ENCODE results near the gene PTPRK. TPM values are rescaled to one million over a fixed set of nuclear protein-coding genes. Genes with fewer than 3 reads are reported as not detected.

PTPRK gene
- total and polyA plus RNA-seq, 5 experiments from 2014 or later = 3.7 to 7.5 (median 6.3) TPM

DNA sequence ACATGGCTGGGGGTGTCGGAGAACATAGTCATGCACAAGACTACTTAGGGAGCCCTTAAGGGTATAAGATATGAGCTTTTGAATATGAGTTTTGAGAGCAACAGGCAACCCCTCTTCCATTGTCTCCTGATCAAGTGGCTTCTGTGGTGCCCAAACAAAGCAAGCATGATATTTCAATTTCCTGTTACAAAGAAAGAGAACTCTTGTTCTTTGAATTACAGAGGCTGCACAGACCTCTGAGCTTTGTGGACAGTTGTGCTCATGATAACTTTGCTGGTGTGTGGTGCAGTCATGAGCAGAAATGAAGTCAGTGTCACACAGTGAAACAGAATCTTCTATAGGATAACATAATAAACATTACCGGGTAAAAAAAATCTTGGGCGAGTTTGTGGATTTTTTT lies 552.7 kb downstream of the PTPRK start:
- Mint-ChIP-seq H3K27ac (peak overlapping the region; percentile 46 to 95 (median 90)), H3K27me3 (no peaks in the 10 kb centered on the region), H3K4me3 (peak overlapping the region; percentile 44 to 82 (median 72)), H3K36me3 (no peaks in the 10 kb centered on the region), H3K4me1 (peaks cover 26 to 55% (median 53%) of the 10 kb centered on the region in 4 donors), H3K9me3 (peaks cover 0 to 7% (median 2%) of the 10 kb centered on the region in 9 donors)
- ATAC-seq (peak; percentile 29 to 33), DNase-seq (peak in 3 of 10 donors; percentile 39 to 64 (median 61))
- POLR2A ChIA-PET = interaction anchor here (0.5 to 5.6 kb wide), 10 partner anchors 11 to 275 kb away, joined by 3 to 47 read pairs (median 5); partner anchors contain the start of gene THEMIS

DNA sequence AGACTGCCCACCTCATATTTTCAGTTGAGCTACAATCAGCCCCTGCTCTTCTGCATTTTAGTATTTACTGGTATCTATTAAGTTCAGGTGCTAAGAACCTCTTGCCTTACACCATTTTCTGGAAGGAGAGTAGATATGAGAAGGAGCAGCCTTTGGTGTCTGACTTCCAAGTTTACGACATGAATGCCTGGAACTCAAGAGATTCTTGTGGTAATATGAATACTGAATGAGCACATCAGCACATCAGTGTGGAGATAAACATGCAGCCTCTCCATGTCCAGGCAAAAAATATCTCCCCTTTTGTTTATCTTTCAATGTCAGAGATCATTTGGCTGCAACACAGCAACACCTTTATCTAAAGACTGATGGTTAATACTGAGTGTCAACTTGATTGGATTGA lies 553.8 kb downstream of the PTPRK start:
- Mint-ChIP-seq H3K27ac (peak overlapping the region in 5 of 10 donors; percentile 1 to 92 (median 72)), H3K9me3 (peaks cover 0 to 14% (median 3%) of the 10 kb centered on the region in 9 donors), H3K4me3 (peak overlapping the region in 2 of 10 donors; percentile 19 to 26), H3K27me3 (no peaks in the 10 kb centered on the region), H3K36me3 (peaks cover 0 to 3% (median 0%) of the 10 kb centered on the region in 3 donors), H3K4me1 (peaks cover 21 to 50% (median 44%) of the 10 kb centered on the region in 4 donors)
- ATAC-seq (no peak), DNase-seq (no peak)
- POLR2A ChIA-PET = interaction anchor here (1.1 to 5.6 kb wide), 2 partner anchors 14 to 34 kb away, joined by 3 to 47 read pairs; no protein-coding TSS in a partner anchor

DNA sequence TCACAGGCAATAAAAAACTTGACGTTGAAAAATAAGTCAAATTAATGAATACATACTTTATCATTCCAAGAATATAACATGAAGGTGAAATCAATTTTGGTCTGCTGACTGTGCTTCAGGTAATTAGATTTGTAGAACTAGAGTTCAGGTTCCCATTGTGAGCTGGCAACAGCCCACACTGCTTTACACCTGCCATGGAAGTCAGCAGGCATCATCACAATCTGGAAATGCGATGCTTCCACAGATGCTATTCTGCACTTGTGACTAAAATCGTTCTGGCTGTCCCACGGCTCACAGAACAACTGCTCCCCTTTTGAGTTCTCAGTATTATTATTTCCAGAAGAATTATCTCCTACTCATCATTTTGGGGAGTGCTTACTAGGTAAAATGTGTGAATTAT lies 556.9 kb downstream of the PTPRK start:
- POLR2A ChIA-PET = interaction anchor here (1.3 kb wide), 1 partner anchor 9 kb away, joined by 4 read pairs; no protein-coding TSS in a partner anchor
- Mint-ChIP-seq H3K27ac (no peak overlapping the region), H3K4me3 (no peak overlapping the region), H3K9me3 (peaks cover 0 to 23% (median 3%) of the 10 kb centered on the region in 9 donors), H3K27me3 (no peaks in the 10 kb centered on the region), H3K4me1 (peaks cover 20 to 39% (median 31%) of the 10 kb centered on the region in 4 donors), H3K36me3 (peaks cover 0 to 9% (median 5%) of the 10 kb centered on the region in 3 donors)
- DNase-seq (no peak), ATAC-seq (no peak)

DNA sequence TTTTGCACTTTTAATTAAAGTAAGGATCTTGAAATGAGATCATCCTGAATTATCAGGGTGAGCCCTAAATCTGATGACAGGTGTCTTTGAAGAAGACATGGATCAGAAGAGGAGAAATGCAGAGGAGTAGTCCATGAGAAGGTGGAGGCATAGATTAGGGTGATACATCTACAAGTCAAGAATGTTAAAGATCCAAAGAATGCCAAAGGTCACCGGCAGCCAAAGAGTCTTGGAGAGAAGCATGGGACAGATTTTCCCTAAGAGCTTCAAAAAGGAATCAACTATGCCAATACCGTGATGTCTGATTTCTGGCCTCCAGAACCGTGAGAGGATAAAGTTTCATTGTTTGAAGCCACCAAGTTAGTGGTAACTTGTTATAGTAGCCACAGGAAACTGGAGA lies 560.5 kb downstream of the PTPRK start:
- ATAC-seq = no peak
- no peaks in the 10 kb centered on the region for H3K27me3 Mint-ChIP-seq
- H3K36me3 Mint-ChIP-seq = peaks cover 0 to 9% (median 7%) of the 10 kb centered on the region in 3 donors
- H3K9me3 Mint-ChIP-seq = peaks cover 0 to 23% (median 3%) of the 10 kb centered on the region in 9 donors
- no peak for DNase-seq
- H3K4me3 Mint-ChIP-seq = no peak overlapping the region
- H3K4me1 Mint-ChIP-seq = peaks cover 13 to 36% (median 24%) of the 10 kb centered on the region in 4 donors
- POLR2A ChIA-PET = interaction anchor here (1.1 kb wide), 1 partner anchor 36 kb away, joined by 3 read pairs; no protein-coding TSS in a partner anchor
- H3K27ac Mint-ChIP-seq = peak overlapping the region in 1 of 10 donors; percentile 71

DNA sequence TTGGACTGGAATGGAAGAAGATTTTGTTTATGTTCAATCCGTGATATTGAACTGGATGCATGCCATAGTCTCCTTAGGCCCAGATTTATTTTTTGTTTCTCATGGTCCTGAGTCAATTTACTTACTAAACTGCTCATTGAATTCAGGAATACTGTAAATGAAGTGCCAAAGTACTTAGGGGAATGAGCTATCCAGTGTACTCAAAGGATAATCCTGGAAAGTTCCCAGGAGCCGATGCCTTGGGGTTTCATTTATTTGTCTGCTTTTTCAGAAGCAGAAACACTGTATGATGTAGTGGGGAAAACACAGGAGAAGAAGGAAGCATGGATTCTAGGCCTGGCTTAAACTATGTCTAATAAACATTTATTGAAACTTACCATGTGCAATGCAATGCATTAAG lies 563.4 kb downstream of the PTPRK start:
- ATAC-seq (no peak), DNase-seq (no peak)
- no peaks in the 10 kb centered on the region for H3K27me3 Mint-ChIP-seq
- no peak overlapping the region for H3K4me3 Mint-ChIP-seq
- peaks cover 21 to 56% (median 38%) of the 10 kb centered on the region in 4 donors for H3K4me1 Mint-ChIP-seq
- H3K36me3 Mint-ChIP-seq = peaks cover 0 to 9% (median 7%) of the 10 kb centered on the region in 3 donors
- peaks cover 0 to 12% (median 2%) of the 10 kb centered on the region in 9 donors for H3K9me3 Mint-ChIP-seq
- POLR2A ChIA-PET = interaction anchor here (0.8 to 10.0 kb wide), 3 partner anchors 9 to 18 kb away, joined by 3 to 102 read pairs (median 3); no protein-coding TSS in a partner anchor
- H3K27ac Mint-ChIP-seq = no peak overlapping the region

DNA sequence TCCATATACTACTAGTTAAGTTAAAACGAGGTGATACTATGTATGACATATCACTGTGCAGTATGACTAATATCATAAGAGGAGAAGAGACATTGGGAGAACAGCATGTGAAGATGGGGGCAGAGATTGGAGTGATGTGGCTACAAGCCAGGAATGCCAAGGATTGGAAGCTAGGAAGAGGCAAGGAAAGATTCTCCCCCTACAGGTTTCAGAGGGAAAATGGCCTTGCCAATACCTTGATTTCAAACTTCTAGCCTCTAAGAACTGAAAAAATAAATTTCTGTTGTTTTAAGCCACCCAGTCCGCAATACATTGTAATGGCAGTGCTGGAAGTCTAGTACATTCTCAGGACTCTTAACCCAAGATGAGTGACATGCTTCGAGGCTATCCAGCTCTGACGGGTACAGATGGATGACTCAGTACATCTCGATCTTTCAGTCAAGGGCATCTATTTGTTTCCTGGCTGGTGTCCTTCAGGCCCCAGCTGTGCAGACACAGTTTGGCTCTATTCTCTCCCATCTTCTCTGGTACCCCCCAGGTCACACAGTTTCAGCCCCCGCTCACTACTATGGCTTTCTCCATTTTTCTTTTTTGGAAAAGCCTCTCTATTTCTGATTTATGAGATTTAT lies 564.0 kb downstream of the PTPRK start:
- Mint-ChIP-seq H3K36me3 (peaks cover 0 to 7% (median 5%) of the 10 kb centered on the region in 3 donors), H3K27me3 (no peaks in the 10 kb centered on the region), H3K4me1 (peaks cover 25 to 61% (median 44%) of the 10 kb centered on the region in 4 donors), H3K4me3 (no peak overlapping the region), H3K27ac (peak overlapping the region in 4 of 10 donors; percentile 10 to 66 (median 32)), H3K9me3 (peaks cover 0 to 6% (median 0%) of the 10 kb centered on the region in 9 donors)
- POLR2A ChIA-PET = interaction anchor here (0.8 to 10.0 kb wide), 5 partner anchors 9 to 56 kb away, joined by 3 to 102 read pairs (median 3); partner anchors contain the start of gene THEMIS
- ATAC-seq (no peak), DNase-seq (no peak)

DNA sequence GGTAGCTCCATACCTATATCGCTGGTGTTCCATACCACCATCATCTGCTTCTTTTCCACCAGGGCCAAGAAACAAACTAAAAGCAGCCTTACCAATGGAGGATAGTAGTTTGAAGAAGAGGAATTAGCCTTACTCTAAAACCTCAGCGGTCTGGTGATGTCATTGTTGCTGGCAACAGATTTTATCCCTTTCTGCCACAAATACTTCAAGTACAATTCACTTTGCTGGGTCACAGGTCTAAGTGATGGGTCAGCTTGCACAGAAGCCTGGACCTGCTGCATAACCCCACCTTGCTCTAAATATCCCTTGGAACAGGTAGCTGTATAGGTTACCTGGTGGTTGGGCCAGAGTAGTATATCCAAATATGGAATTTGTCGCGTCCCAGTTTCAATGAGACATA lies 566.3 kb downstream of the PTPRK start:
- DNase-seq = no peak
- Mint-ChIP-seq H3K36me3 (peaks cover 0 to 5% (median under 1%) of the 10 kb centered on the region in 3 donors), H3K27me3 (no peaks in the 10 kb centered on the region), H3K4me3 (peak overlapping the region in 2 of 10 donors; percentile 38 to 55), H3K27ac (peak overlapping the region in 7 of 10 donors; percentile 27 to 85 (median 47)), H3K4me1 (peaks cover 33 to 77% (median 66%) of the 10 kb centered on the region in 4 donors), H3K9me3 (peaks cover 0 to 2% (median 0%) of the 10 kb centered on the region in 9 donors)
- POLR2A ChIA-PET = interaction anchor here (0.9 to 10.0 kb wide), 6 partner anchors 10 to 28 kb away, joined by 3 to 102 read pairs (median 4); no protein-coding TSS in a partner anchor
- no peak for ATAC-seq

DNA sequence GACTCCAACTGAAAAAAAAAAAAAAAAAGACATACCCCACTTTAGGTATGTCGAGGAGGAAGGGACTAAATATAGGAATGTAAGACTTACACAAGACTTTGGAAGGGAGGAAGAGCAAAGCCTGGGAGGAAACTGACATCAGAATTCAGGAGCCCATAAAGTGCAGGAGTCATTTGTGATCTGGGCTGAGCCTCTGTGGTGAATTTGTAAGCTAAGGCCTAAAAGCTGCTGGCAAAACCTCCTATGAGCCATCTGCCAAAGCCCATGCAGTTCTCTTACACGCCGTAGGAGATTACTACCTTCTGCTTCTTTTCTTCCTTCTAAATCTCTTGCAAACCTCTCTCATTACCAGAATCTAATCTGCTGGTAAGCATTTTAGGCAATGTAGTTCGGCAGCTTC lies 567.6 kb downstream of the PTPRK start:
- H3K4me1 Mint-ChIP-seq = peaks cover 35 to 87% (median 69%) of the 10 kb centered on the region in 4 donors
- H3K36me3 Mint-ChIP-seq = peaks cover 0 to 3% (median 0%) of the 10 kb centered on the region in 3 donors
- ATAC-seq (no peak), DNase-seq (no peak)
- peak overlapping the region in 9 of 10 donors; percentile 29 to 83 (median 56) for H3K4me3 Mint-ChIP-seq
- POLR2A ChIA-PET = interaction anchor here (0.7 to 10.0 kb wide), 7 partner anchors 14 to 75 kb away, joined by 3 to 102 read pairs (median 5); no protein-coding TSS in a partner anchor
- H3K9me3 Mint-ChIP-seq = peaks cover 0 to 4% (median 0%) of the 10 kb centered on the region in 9 donors
- peak overlapping the region; percentile 75 to 92 (median 88) for H3K27ac Mint-ChIP-seq
- H3K27me3 Mint-ChIP-seq = no peaks in the 10 kb centered on the region

DNA sequence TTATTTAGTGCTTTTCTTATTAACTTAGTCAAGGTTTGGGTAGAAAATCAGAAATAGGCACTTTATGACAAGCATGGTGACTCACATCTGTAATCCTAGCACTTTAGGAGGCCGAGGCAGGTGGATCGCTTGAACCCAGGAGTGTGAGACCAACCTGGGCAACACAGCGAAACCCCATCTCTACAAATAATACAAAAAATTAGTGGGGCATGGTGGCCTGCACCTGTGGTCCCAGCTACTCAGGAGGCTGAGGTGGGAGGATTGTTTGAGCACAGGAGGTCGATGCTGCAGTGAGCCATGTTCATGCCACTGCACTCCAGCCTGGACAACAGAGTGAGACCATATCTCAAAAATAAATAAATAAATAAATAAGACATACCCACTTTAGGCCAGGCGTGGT lies 568.2 kb downstream of the PTPRK start:
- ATAC-seq (no peak), DNase-seq (no peak)
- peak overlapping the region; percentile 63 to 86 (median 79) for H3K4me3 Mint-ChIP-seq
- POLR2A ChIA-PET = interaction anchor here (0.5 to 10.0 kb wide), 9 partner anchors 13 to 501 kb away, joined by 3 to 102 read pairs (median 4); no protein-coding TSS in a partner anchor
- H3K27me3 Mint-ChIP-seq = no peaks in the 10 kb centered on the region
- peaks cover 0 to 4% (median 0%) of the 10 kb centered on the region in 3 donors for H3K36me3 Mint-ChIP-seq
- H3K4me1 Mint-ChIP-seq = peaks cover 31 to 87% (median 71%) of the 10 kb centered on the region in 4 donors
- peak overlapping the region; percentile 87 to 98 (median 92) for H3K27ac Mint-ChIP-seq
- peaks cover 0 to 4% (median 0%) of the 10 kb centered on the region in 9 donors for H3K9me3 Mint-ChIP-seq

DNA sequence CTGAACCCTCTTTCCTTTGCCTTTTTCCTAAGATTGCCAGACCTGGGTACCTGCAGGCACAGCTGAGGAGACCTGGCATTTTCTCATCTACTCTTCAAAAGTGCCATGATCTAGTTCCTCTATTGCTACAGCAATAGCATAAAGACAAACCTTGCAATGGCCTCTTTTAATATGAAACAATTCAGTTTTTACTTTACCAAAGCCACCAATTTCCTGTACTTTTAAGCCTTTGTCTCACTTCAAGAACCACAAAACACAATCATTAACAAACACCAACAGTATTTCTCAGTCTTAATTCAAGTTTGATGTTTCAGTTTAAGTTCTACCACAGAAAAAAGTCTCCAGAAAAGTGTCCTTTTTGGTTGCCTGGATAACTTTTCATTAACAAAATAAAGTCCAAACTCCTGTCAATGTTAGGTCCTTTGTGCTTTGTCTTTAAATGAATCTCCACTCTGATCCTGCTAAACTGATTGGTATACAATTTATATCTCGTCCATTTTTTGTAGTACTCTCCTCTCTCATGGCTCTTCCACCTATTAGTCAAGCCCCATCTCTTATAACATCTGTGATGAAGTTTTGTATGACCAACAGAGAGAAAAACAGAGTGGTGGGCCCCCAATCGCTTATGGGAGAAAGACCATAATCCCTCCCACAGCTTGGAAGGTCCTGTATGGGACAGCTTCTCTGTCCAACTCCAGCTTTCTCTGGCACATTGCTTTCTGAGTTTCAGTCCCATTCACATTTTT lies 569.1 kb downstream of the PTPRK start:
- DNase-seq (peak in 3 of 10 donors; percentile 62 to 79 (median 78)), ATAC-seq (peak; percentile 81 to 90)
- peak overlapping the region; percentile 63 to 86 (median 79) for H3K4me3 Mint-ChIP-seq
- H3K36me3 Mint-ChIP-seq = peaks cover 0 to 8% (median 3%) of the 10 kb centered on the region in 3 donors
- POLR2A ChIA-PET = interaction anchor here (0.5 to 10.0 kb wide), 8 partner anchors 13 to 502 kb away, joined by 3 to 102 read pairs (median 4); partner anchors contain the start of gene THEMIS
- peaks cover 0 to 6% (median 2%) of the 10 kb centered on the region in 9 donors for H3K9me3 Mint-ChIP-seq
- H3K27ac Mint-ChIP-seq = peak overlapping the region; percentile 87 to 98 (median 92)
- H3K4me1 Mint-ChIP-seq = peaks cover 31 to 91% (median 70%) of the 10 kb centered on the region in 4 donors
- H3K27me3 Mint-ChIP-seq = no peaks in the 10 kb centered on the region

DNA sequence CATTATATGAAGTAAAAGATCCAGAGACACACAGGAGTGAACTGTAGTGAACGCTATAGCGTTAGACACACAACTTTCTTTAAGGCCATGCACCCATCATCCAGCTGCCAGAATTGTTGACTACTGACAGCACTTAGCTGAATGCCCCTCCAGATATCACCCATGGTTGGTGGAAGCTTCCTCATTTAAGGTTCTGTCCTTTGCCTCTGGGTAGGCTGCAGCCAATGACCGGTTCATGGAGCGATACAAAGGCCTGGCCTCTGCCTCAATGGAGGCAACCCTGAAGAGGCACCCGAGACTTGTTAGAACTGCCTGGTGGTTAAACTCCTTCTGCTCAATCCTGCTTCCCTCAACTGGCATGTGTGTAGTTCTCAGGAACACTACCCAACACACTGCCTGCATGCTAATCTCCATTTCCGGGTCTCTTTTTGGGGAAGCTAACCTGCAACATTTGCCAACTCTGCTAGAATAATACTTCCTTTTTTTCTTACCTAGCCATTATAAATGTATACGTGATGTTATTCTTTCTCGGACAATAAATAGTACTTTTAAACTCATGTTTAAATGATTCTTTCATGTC lies 569.7 kb downstream of the PTPRK start:
- H3K4me3 Mint-ChIP-seq = peak overlapping the region; percentile 63 to 86 (median 79)
- H3K27me3 Mint-ChIP-seq = no peaks in the 10 kb centered on the region
- peak overlapping the region; percentile 87 to 98 (median 92) for H3K27ac Mint-ChIP-seq
- peaks cover 0 to 14% (median 7%) of the 10 kb centered on the region in 3 donors for H3K36me3 Mint-ChIP-seq
- POLR2A ChIA-PET = interaction anchor here (0.8 to 10.0 kb wide), 8 partner anchors 12 to 50 kb away, joined by 3 to 102 read pairs (median 4); partner anchors contain the start of gene THEMIS
- DNase-seq (no peak), ATAC-seq (peak; percentile 33 to 38)
- H3K9me3 Mint-ChIP-seq = peaks cover 0 to 11% (median 7%) of the 10 kb centered on the region in 9 donors
- peaks cover 29 to 89% (median 69%) of the 10 kb centered on the region in 4 donors for H3K4me1 Mint-ChIP-seq
